Measurements from ENCODE around the gene SLC8A1. TPM values are rescaled to one million over a fixed set of nuclear protein-coding genes. Genes with fewer than 3 reads are reported as not detected.

Gene SLC8A1
- total and polyA plus RNA-seq, 2 donors (not counting 1 experiment from before 2014, with no cell fraction given), result 17.4 to 109 TPM

GRCh38 chr2:40358783-40359182, 93.1 kb downstream of the SLC8A1 start:
- no peak for TF ChIP-seq EZH2 (IDR thresholded peaks at IDR 0.05; ENCODE audit: low read length, missing control alignments)
- no peak for TF ChIP-seq CTCF (conservative IDR thresholded peaks at IDR 0.05 in 1 of 2, IDR thresholded peaks at IDR 0.05 in 1 of 2; ENCODE audit: low read depth in 1 of 2, low read length in 2 of 2)
- no peak overlapping the region for H3K4me3 ChIP-seq (replicated peaks in 1 of 4; ENCODE audit: control extremely low read depth in 1 of 4, insufficient read depth in 1 of 4, low read depth in 3 of 4, low read length in 4 of 4)
- H3K27me3 ChIP-seq (ENCODE audit: control insufficient read depth, insufficient read depth, low read length), result no peaks in the 10 kb centered on the region
- H3K4me1 ChIP-seq (ENCODE audit: control insufficient read depth, extremely low read depth, insufficient read depth, low read length), result peaks cover 2% of the 10 kb centered on the region
- no peak overlapping the region for H3K4me2 ChIP-seq (ENCODE audit: extremely low read depth, insufficient read depth, low read length)
- no peak overlapping the region for H3K27ac ChIP-seq (ENCODE audit: insufficient read depth, low read length)
- DNase-seq (ENCODE audit: low read depth in 2 of 2), result no peak
- no peaks in the 10 kb centered on the region for H3K79me2 ChIP-seq (ENCODE audit: control insufficient read depth, insufficient read depth, low read length)
- no peak overlapping the region for H3K9ac ChIP-seq (ENCODE audit: insufficient read depth, low read length)
- no peaks in the 10 kb centered on the region for H3K36me3 ChIP-seq (ENCODE audit: control insufficient read depth, insufficient read depth, low read length)
- no peak overlapping the region for H2AFZ ChIP-seq (ENCODE audit: low read length)
- H3K9me3 ChIP-seq (ENCODE audit: control insufficient read depth, insufficient read depth, low read depth, low read length), result no peaks in the 10 kb centered on the region
- H4K20me1 ChIP-seq (ENCODE audit: control insufficient read depth, extremely low read depth, insufficient read depth, low read length), result no peaks in the 10 kb centered on the region

GRCh38 chr2:40357667-40358066, 94.2 kb downstream of the SLC8A1 start:
- Histone ChIP-seq H3K4me2 (ENCODE audit: extremely low read depth, insufficient read depth, low read length) (no peak overlapping the region), H3K27ac (ENCODE audit: insufficient read depth, low read length) (no peak overlapping the region), H3K9me3 (ENCODE audit: control insufficient read depth, insufficient read depth, low read depth, low read length) (no peaks in the 10 kb centered on the region), H3K4me1 (ENCODE audit: control insufficient read depth, extremely low read depth, insufficient read depth, low read length) (peaks cover 4% of the 10 kb centered on the region), H3K4me3 (replicated peaks in 1 of 4; ENCODE audit: control extremely low read depth in 1 of 4, insufficient read depth in 1 of 4, low read depth in 3 of 4, low read length in 4 of 4) (no peak overlapping the region), H4K20me1 (ENCODE audit: control insufficient read depth, extremely low read depth, insufficient read depth, low read length) (no peaks in the 10 kb centered on the region), H3K36me3 (ENCODE audit: control insufficient read depth, insufficient read depth, low read length) (no peaks in the 10 kb centered on the region), H3K9ac (ENCODE audit: insufficient read depth, low read length) (no peak overlapping the region), H3K79me2 (ENCODE audit: control insufficient read depth, insufficient read depth, low read length) (no peaks in the 10 kb centered on the region), H3K27me3 (ENCODE audit: control insufficient read depth, insufficient read depth, low read length) (no peaks in the 10 kb centered on the region), H2AFZ (ENCODE audit: low read length) (no peak overlapping the region)
- peak in 1 of 2 donors; percentile 45 for DNase-seq (ENCODE audit: low read depth in 2 of 2)
- TF ChIP-seq CTCF (conservative IDR thresholded peaks at IDR 0.05 in 1 of 2, IDR thresholded peaks at IDR 0.05 in 1 of 2; ENCODE audit: low read depth in 1 of 2, low read length in 2 of 2) (no peak), EZH2 (IDR thresholded peaks at IDR 0.05; ENCODE audit: low read length, missing control alignments) (no peak)

GRCh38 chr2:40355451-40355850, 96.4 kb downstream of the SLC8A1 start:
- Histone ChIP-seq H3K27me3 (ENCODE audit: control insufficient read depth, insufficient read depth, low read length) (no peaks in the 10 kb centered on the region), H3K36me3 (ENCODE audit: control insufficient read depth, insufficient read depth, low read length) (no peaks in the 10 kb centered on the region), H3K4me1 (ENCODE audit: control insufficient read depth, extremely low read depth, insufficient read depth, low read length) (peaks cover 5% of the 10 kb centered on the region), H3K9ac (ENCODE audit: insufficient read depth, low read length) (no peak overlapping the region), H4K20me1 (ENCODE audit: control insufficient read depth, extremely low read depth, insufficient read depth, low read length) (no peaks in the 10 kb centered on the region), H3K79me2 (ENCODE audit: control insufficient read depth, insufficient read depth, low read length) (no peaks in the 10 kb centered on the region), H3K27ac (ENCODE audit: insufficient read depth, low read length) (no peak overlapping the region), H2AFZ (ENCODE audit: low read length) (no peak overlapping the region), H3K4me2 (ENCODE audit: extremely low read depth, insufficient read depth, low read length) (no peak overlapping the region), H3K4me3 (replicated peaks in 1 of 4; ENCODE audit: control extremely low read depth in 1 of 4, insufficient read depth in 1 of 4, low read depth in 3 of 4, low read length in 4 of 4) (no peak overlapping the region), H3K9me3 (ENCODE audit: control insufficient read depth, insufficient read depth, low read depth, low read length) (no peaks in the 10 kb centered on the region)
- TF ChIP-seq EZH2 (IDR thresholded peaks at IDR 0.05; ENCODE audit: low read length, missing control alignments) (no peak), CTCF (conservative IDR thresholded peaks at IDR 0.05 in 1 of 2, IDR thresholded peaks at IDR 0.05 in 1 of 2; ENCODE audit: low read depth in 1 of 2, low read length in 2 of 2) (no peak)
- DNase-seq (ENCODE audit: low read depth in 2 of 2), result no peak
